K562 (cell line): ENCODE measurements around the gene NHSL2. TPM values are rescaled to one million over a fixed set of nuclear protein-coding genes. Genes with fewer than 3 reads are reported as not detected.

Source experiments
- ATAC-seq: fragments of 200-7000 bp; cut with Tn5 transposase; 3 replicates; pipeline ENCODE4 v1.9.1; 2020; ENCODE audit warnings: moderate library complexity
- BruUV-seq: library from RNA; stranded (reverse); fragments of 400-500 nt; replicated peaks from 2 replicates; lab custom pipeline; 2021; lab: Mats Ljungman, UMichigan
- CTCF ChIA-PET: fragments of 300-600 bp; formaldehyde crosslinking; extraction: SDS; loops from one replicate; lab custom pipeline; 2021; ENCODE audit warnings: low intra/inter-chr PET ratio; lab: Yijun Ruan, JAX
- POLR2A ChIA-PET: fragments of 300-600, 350-650 bp; sonication (Branson Sonifier 250); formaldehyde crosslinking; extraction: SDS; loops from one replicate; lab custom pipeline; 2021; ENCODE audit warnings: antibody characterized with exemption, inconsistent platforms; lab: Yijun Ruan, JAX
- DNase-seq, 4 experiments: peaks; one replicate each; pipeline versions ENCODE4 v3.0.0 to v3.0.0-alpha.2; 2011 to 2018; ENCODE audit warnings: low spot score in 3 of 4, mixed read lengths in 3 of 4; ENCODE audit errors: extremely low read depth in 1 of 4
- FAIRE-seq: peaks from 2 replicates; lab custom pipeline; 2011; peaks lifted over from hg19 to GRCh38; lab: Jason Lieb, UNC
- H2AFZ ChIP-seq: 2 replicates; pipeline ENCODE4 v1.6.0; 2011; ENCODE audit warnings: low read depth, low read length, control low read depth, inconsistent platforms
- H3K27ac ChIP-seq: fragments of 200-600 bp; 3 replicates; pipeline ENCODE4 v1.8.0; 2011; ENCODE audit warnings: low read depth, mild to moderate bottlenecking, control low read depth, inconsistent platforms, low read length, moderate library complexity, mixed read lengths; ENCODE audit errors: extremely low read depth
- H3K27me3 ChIP-seq, 2 experiments: fragments of 300-600 bp in 1 of 2; 2 replicates in 1 of 2; 3 replicates in 1 of 2; pipeline versions ENCODE4 v1.6.0 to v1.8.0; 2011; ENCODE audit warnings: inconsistent platforms in 2 of 2, low read length in 2 of 2, mild to moderate bottlenecking in 1 of 2, mixed read lengths in 1 of 2, moderate library complexity in 1 of 2; ENCODE audit not compliant: control insufficient read depth in 2 of 2, insufficient read depth in 2 of 2
- H3K36me3 ChIP-seq: fragments of 300-600 bp; 3 replicates; pipeline ENCODE4 v1.8.0; 2011; ENCODE audit warnings: mild to moderate bottlenecking, low read length, inconsistent platforms; ENCODE audit not compliant: control insufficient read depth, insufficient read depth
- H3K4me1 ChIP-seq, 2 experiments: fragments of 200-600 bp in 1 of 2; replicated peaks in 1 of 2; 2 replicates in 1 of 2; 3 replicates in 1 of 2; pipeline versions ENCODE4 v1.5.1 to v1.8.0; 2011; ENCODE audit warnings: inconsistent platforms in 2 of 2, low read length in 2 of 2, mild to moderate bottlenecking in 1 of 2, mixed read lengths in 1 of 2, moderate library complexity in 1 of 2; ENCODE audit not compliant: control insufficient read depth in 2 of 2, insufficient read depth in 2 of 2
- H3K4me2 ChIP-seq: 2 replicates; pipeline ENCODE4 v1.6.1; 2011; ENCODE audit warnings: low read length, control low read depth, inconsistent platforms, mixed read lengths; ENCODE audit not compliant: insufficient read depth
- H3K4me3 ChIP-seq: fragments of 200-600 bp; sonication (generic), shearing (Covaris generic); 2 replicates; pipeline ENCODE4 v1.5.1; 2016; ENCODE audit warnings: control low read depth, inconsistent platforms
- H3K79me2 ChIP-seq: fragments of 200-600 bp; 3 replicates; pipeline ENCODE4 v1.8.0; 2011; ENCODE audit warnings: low read length, inconsistent platforms; ENCODE audit not compliant: control insufficient read depth, insufficient read depth
- H3K9ac ChIP-seq, 2 experiments: 2 replicates each; pipeline versions ENCODE4 v1.6.0 to v1.6.1; 2011; ENCODE audit warnings: low read depth in 2 of 2, low read length in 2 of 2, control low read depth in 1 of 2, inconsistent platforms in 1 of 2, mild to moderate bottlenecking in 1 of 2, mixed read lengths in 1 of 2; ENCODE audit not compliant: insufficient read depth in 1 of 2
- H3K9me1 ChIP-seq: one replicate; pipeline ENCODE4 v1.6.0; 2011; ENCODE audit warnings: inconsistent platforms, mild to moderate bottlenecking, low read length, moderate library complexity; ENCODE audit not compliant: control insufficient read depth, insufficient read depth
- H3K9me3 ChIP-seq: replicated peaks from 2 replicates; pipeline ENCODE4 v1.5.1; 2011; ENCODE audit warnings: low read depth, low read length, inconsistent platforms; ENCODE audit not compliant: control insufficient read depth, insufficient read depth
- H4K20me1 ChIP-seq: replicated peaks from 2 replicates; pipeline ENCODE4 v1.6.1; 2011; ENCODE audit warnings: low read length, inconsistent platforms, mixed read lengths; ENCODE audit not compliant: control insufficient read depth, insufficient read depth
- USF2 ChIP-seq: sonication (generic); formaldehyde crosslinking; IDR thresholded peaks from 2 replicates; pipeline ENCODE4 v1.5.0; 2020; ENCODE audit warnings: missing genetic modification reagents
- WGBS: fragments of 100-300 bp; shearing (Covaris generic); methylation state at CpG from one replicate; pipeline ENCODE4 v1.1.6; 2016; ENCODE audit warnings: low coverage, mixed read lengths; ENCODE audit not compliant: insufficient coverage; ENCODE audit errors: missing lambda C conversion rate; 5-methylcytosine and 5-hydroxymethylcytosine counted together
- in situ Hi-C: fragments of 300-500 bp; cut with MboI; formaldehyde crosslinking; loops from 4 replicates; pipeline ENCODE4 v1.15.0; 2018; ENCODE audit warnings: inconsistent platforms, mixed read lengths
- intact Hi-C: fragments of 100-400 bp; cut with micrococcal nuclease; formaldehyde crosslinking; loops from 2 replicates; pipeline ENCODE4 v1.14.2; 2022
- polyA plus RNA-seq, 8 experiments: library from polyadenylated mRNA; depleted of rRNA in 4 of 8; stranded (reverse) in 5 of 8; unstranded in 3 of 8; fragments of >200 nt; fragmentation: Nextera tagmentation in 2 of 8; fragmentation: Illumina TruSeq in 1 of 8; extraction: Ambion mirVana in 2 of 8; extraction: Trizol in 1 of 8; gene quantifications; 2 replicates each; pipeline versions ENCODE4 v1.2.1 to v1.2.3, GENCODE V29; 2011 to 2014; ENCODE audit warnings: inconsistent platforms in 1 of 8, missing spikeins in 1 of 8
- total RNA-seq, 7 experiments: library from RNA; depleted of rRNA in 6 of 7; stranded (reverse); fragments of >200 nt in 6 of 7; fragmentation: Illumina TruSeq in 2 of 7; extraction: Trizol in 2 of 7; gene quantifications; 2 replicates each; pipeline versions ENCODE4 v1.2.1 to v1.2.3, GENCODE V29; 2011 to 2021; ENCODE audit warnings: low replicate concordance in 1 of 7
- TF ChIP-seq, protein P1 (sequence below): fragments of 250-450 bp; sonication (Bioruptor Pico); IDR thresholded peaks from 2 replicates; pipeline ENCODE4 v1.4.0; 2020; ENCODE audit warnings: mild to moderate bottlenecking, moderate library complexity

NHSL2 gene
- total and polyA plus RNA-seq, 9 of the 15 experiments (the other 6 are each of a cell fraction or from before 2014, with no cell fraction given): 0.02 TPM; not detected in 8

GRCh38 chrX:72100051-72100755, 189.6 kb downstream of the NHSL2 start:
- POLR2A ChIA-PET: no interaction called here
- Histone ChIP-seq H3K4me1 (peaks cover 0 to 5% of the 10 kb centered on the region in 2 experiments; a peak in 1 of 5 replicates), H3K4me2 (no peak overlapping the region)

More at GRCh38 chrX:72100051-72100755, 189.6 kb downstream of the NHSL2 start:
- CTCF ChIA-PET: no interaction called here
- Histone ChIP-seq H3K4me3 (no peak overlapping the region), H3K9me1 (no peaks in the 10 kb centered on the region), H3K9me3 (no peaks in the 10 kb centered on the region), H2AFZ (no peak overlapping the region), H4K20me1 (no peaks in the 10 kb centered on the region), H3K79me2 (no peaks in the 10 kb centered on the region), H3K27ac (no peak overlapping the region), H3K9ac (no peak overlapping the region), H3K27me3 (peaks cover 0 to 34% of the 10 kb centered on the region in 2 experiments; a peak in 2 of 5 replicates), H3K36me3 (no peaks in the 10 kb centered on the region)
- in situ Hi-C loops: no loop called here
- no TSS peak for BruUV-seq
- no peak for DNase-seq
- intact Hi-C loops: no loop called here
- no peak for ATAC-seq
- FAIRE-seq: no peak
- TF ChIP-seq, protein P1, sequence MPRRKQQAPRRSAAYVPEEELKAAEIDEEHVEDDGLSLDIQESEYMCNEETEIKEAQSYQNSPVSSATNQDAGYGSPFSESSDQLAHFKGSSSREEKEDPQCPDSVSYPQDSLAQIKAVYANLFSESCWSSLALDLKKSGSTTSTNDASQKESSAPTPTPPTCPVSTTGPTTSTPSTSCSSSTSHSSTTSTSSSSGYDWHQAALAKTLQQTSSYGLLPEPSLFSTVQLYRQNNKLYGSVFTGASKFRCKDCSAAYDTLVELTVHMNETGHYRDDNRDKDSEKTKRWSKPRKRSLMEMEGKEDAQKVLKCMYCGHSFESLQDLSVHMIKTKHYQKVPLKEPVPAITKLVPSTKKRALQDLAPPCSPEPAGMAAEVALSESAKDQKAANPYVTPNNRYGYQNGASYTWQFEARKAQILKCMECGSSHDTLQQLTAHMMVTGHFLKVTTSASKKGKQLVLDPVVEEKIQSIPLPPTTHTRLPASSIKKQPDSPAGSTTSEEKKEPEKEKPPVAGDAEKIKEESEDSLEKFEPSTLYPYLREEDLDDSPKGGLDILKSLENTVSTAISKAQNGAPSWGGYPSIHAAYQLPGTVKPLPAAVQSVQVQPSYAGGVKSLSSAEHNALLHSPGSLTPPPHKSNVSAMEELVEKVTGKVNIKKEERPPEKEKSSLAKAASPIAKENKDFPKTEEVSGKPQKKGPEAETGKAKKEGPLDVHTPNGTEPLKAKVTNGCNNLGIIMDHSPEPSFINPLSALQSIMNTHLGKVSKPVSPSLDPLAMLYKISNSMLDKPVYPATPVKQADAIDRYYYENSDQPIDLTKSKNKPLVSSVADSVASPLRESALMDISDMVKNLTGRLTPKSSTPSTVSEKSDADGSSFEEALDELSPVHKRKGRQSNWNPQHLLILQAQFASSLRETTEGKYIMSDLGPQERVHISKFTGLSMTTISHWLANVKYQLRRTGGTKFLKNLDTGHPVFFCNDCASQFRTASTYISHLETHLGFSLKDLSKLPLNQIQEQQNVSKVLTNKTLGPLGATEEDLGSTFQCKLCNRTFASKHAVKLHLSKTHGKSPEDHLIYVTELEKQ (CRISPR knock-in tag): no peak
- 0 out of 2 replicates have a peak, but pooled peaks have one; percentile 22 for TF ChIP-seq USF2 (CRISPR knock-in tag)
- WGBS: 12% methylated on average over 10 of the region's 13 CpGs
